GM21576 (cell line): Measurements from ENCODE around the gene REPS2.

Experiments
- ATAC-seq: cut with Tn5 transposase; IDR thresholded peaks from one replicate; pipeline ENCODE4 v1.9.1; 2021; ENCODE audit warnings: mild to moderate bottlenecking, moderate library complexity; ENCODE audit not compliant: unreplicated experiment

REPS2 gene

DNA sequence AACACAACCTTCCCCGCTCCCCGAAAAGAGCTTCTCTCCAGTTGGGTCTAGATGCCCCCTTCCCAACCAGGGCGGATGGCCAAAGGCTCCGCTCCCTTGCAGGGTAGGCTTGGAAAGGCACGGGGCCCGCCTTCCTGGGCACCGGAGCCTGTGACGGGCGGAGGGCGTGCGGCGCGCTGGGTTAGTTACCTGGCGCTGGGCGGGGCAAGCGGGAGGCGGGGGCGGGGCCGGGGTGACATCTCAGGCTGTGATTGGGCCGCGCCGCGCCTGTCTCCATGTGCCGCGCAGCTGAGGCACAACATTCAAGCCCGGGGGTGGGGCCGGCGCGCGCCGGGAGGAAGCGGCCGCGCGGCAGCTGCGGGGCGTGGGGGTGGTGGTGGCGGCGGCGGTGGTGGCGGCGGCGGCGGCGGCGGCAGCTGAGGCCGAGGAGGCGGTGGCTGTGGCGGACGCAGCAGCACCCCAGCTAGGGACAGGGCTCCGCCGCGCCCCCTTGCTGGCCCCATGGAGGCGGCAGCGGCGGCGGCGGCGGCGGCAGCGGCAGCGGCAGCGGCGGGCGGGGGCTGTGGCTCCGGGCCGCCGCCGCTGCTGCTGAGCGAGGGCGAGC lies at the start of gene REPS2:
TSS of gene REPS2 (plus strand) at position 298 of the 604 bp plus-strand sequence. CDS start at position 502, 204 bp downstream.
- ATAC-seq: peak; percentile 93

DNA sequence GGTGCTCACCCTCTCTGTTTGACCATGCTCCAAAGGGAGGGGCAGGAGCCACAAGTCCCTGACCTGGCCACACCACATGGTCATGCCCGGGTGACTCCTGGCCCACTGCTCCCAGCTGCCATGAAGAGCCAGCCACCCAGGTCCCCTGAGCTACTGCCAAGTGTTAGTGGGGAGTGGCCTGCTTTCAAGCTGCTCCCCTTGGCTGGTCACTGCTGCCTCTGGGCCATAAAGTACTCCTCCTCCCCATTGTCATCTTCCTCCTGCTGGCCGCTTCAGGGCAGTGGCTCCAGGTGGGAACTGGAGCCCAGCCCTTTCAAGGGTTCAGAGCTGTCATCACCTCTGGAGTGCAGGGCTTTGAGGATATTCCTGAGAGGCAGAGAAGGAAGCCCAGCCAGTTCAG lies 49.0 kb upstream of the REPS2 start:
- no peak for ATAC-seq

DNA sequence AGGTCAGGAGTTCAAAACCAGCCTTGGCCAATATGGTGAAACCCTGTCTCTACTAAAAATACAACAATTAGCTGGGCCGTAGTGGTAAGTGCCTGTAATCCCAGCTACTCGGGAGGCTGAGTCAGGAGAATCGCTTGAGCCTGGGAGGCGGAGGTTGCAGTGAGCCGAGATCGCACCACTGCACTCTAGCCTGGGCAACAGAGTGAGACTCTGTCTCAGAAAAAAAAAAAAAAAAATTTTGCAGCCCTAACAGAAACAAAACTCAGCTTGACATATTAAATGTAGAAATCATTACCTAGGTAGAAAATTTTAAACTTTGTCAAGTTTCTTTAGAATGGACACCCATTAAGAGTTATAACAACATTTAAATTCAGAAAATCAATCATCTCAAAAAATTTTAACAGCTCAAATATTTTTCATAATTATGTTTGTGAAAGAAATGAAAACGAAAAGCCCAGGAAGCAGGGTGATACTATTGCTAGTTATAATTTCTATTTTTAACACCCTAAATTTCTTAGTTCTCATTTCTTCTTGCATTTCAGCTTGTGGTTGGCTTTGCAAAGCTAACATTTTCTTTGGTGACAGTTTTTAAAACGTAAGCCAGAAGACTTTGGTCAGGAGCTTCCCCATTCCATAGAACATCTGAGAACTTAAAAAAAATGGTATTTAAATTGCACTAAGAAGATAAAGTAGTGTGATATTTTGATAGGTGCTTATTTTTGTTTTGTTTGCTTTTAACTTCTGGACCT lies 43.0 kb upstream of the REPS2 start:
- ATAC-seq: peak; percentile 83

DNA sequence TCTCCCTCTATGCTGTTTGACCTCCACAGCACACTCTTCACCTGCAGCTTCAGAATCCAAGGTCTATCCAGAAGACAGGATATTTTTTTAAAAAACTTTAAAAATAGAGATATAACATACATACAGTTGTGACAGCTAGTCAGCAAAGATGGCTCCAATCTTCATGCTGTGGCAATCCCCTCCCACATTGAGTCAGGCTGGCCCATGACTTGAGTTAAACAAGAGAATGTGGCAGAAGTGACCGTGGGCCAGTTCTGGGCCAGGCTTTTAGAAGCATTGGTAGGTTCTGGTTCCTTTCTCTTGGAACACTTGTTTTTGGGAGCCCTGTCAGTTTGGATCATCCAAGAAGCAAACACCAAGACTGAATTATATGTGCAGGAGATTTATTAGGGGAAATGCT lies 36.1 kb upstream of the REPS2 start:
- no peak for ATAC-seq

DNA sequence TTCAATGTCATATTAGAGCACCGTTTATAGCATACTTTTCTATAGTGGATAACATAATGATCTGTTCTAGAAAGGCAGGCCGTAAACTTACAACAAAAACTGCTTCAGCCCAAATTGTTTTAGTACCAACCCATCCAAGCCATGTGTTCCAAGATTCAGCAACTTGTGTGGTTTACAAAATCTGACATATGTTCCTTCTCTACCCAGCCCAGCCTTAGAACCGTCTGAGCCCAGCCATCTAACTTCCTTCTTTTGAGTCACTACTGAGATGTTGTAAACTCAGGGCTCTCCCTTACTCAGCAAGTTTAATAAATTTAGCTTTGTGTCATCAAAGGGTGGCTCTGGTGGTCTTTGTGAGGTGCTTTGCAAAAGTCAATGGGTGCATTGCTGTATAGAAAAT lies 32.4 kb upstream of the REPS2 start:
- no peak for ATAC-seq

DNA sequence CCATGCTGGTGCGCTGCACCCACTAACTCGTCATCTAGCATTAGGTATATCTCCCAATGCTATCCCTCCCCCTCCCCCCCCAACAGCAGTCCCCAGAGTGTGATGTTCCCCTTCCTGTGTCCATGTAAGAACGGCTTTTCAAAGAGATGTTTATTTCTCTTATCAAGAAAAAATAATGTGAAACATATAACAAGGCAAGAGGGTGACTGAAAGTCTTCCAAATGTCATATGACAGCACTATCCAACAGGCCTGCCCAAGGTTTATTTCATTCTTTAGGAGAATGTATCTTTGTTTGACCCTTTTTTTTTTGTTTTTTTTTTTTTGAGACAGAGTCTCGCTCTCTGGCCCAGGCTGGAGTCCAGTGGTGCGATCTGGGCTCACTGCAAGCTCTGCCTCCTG lies 29.9 kb upstream of the REPS2 start:
- no peak for ATAC-seq

DNA sequence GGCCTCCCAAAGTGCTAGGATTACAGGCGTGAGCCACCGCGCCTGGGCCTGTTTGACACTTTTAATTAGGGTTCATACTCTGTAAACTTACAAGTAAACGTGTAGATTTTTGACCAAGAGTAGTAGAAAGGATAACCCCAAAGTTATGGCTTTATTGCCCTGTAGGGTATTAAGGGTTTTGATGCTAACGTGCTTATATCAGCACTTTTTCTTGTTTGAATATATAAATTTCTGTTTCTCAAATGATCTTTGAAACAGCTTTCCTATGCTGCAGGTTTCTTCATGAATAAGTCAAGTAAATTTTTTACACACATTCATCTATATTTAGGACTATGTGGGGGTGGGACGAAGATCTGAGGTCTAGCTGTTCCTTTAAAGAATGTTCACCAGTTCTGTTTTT lies 29.3 kb upstream of the REPS2 start:
- no peak for ATAC-seq

DNA sequence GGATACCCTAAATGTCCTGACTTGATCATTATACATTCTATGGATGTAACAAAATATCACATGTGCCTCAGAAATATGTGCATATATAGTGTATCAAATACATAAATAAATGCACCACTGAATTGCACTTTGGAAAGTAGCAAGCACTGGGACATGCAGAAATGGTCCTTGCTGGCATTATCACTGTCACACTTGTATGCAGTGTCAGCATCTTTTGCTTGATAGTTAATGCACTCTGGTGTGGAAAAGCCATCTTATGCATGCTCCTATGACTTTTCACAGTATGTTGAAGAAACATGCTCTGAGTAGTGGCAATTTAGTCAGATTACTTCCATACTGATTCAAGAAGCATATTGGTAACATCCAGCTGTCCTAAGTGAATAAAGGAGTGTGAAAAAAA lies 27.5 kb upstream of the REPS2 start:
- no peak for ATAC-seq

DNA sequence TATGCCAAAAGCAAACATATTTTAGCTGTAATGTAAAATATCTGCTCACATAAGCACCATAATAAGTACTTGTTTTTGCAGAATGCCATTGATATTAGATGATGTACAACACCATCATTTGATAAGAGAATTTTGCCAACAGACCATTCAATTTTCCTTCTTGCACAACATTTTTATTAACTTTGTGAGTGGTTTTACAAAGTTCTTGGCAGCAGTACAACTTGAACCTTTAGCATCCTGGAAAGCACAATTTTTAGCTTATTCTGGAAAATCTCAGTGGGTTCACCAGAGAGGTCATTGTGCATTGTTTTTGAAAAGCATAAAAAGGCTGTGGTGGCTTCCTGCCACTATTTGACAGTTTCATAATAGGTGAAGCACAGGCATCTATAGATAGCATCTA lies 26.4 kb upstream of the REPS2 start:
- no peak for ATAC-seq

DNA sequence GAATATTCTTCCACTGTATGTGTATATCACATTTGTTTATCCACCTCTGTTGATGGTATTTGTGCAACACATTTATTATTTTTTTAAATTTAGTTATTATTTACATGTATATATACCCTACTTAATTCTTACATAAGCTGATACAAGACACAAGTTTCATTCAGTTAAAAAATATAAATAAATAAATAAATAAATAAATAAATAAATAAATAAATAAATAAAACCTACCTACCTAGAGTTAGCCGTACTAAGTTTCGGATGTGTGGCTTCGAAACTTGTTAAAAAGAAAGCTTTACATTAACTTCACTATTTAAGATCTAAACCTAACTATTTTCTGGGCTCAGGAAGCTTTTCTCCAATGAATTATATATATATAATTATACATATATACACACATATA lies 23.3 kb upstream of the REPS2 start:
- ATAC-seq: no peak

DNA sequence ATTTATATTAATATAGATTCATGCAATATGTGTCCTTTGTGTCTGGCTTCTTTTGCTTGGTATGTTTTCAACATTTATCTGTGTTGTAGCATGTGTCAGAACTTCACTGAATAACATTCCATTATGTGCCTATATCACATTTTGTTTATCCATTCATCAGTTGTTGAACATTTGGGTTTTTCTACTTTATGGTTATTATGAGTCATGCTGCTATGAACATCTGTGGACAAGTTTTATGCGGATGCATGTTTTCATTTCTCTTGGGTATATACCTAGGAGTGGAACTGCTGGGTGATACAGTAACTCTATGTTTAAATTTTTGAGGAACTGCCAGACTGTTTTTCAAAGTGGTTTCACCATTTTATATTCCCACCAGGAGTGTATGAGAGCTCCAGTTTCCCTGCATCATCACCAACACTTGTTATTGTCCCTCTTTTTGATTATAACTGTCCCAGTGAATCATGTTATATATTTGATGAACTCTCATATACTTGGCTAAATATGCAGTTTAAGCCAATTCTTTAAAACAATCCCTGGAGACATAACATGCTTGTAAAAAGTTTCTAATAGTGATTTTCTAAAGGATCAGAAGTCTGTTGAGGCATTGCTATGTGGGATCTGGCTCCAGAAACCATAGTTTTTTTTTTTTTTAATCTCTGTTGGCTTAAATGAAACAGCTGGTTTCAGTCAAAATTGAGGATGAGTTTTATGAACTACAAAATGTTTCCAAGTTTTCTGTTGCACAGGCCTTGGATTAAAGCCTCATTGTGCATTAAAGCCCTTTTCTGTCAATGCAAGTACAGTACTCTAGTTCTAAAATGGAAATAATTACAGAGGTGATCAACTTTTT lies 21.6 kb upstream of the REPS2 start:
- no peak for ATAC-seq

DNA sequence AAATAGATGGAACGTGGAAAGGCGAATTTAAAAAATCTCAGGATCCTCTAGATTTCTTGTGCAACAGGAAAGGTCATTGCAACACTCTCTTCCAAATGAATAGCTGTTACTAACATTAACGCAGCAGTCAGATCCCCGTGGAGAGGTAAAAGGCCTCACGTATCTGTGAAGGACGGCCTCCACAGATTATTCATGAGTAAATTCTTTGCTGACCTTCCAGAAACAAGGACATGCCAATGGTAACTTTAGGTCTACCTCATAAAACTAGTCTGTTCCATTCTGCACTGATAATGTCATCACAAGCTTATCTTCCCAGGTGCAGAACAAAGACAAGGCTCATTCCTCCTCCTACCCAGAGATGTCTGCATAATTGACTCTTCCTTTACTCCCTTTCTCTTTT lies 16.1 kb upstream of the REPS2 start:
- ATAC-seq: no peak

DNA sequence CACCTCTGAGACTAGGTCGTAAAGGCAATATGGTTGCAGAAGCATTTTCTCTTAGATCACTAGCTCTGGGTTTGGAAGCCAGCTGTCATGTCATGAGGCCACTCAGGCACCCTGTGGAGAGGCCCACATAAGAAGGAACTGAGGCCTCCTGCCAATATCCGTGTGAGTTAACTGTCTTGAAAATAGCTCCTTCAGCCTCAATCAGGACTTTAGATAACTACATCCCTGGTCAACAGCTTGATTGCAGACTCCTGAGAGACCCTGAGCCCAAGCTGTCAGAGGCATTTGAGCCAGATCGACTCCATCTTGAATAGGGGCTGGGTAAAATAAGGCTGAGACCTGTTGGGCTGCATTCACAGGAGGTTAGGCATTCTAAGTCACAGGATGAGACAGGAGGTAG lies 15.1 kb upstream of the REPS2 start:
- no peak for ATAC-seq

DNA sequence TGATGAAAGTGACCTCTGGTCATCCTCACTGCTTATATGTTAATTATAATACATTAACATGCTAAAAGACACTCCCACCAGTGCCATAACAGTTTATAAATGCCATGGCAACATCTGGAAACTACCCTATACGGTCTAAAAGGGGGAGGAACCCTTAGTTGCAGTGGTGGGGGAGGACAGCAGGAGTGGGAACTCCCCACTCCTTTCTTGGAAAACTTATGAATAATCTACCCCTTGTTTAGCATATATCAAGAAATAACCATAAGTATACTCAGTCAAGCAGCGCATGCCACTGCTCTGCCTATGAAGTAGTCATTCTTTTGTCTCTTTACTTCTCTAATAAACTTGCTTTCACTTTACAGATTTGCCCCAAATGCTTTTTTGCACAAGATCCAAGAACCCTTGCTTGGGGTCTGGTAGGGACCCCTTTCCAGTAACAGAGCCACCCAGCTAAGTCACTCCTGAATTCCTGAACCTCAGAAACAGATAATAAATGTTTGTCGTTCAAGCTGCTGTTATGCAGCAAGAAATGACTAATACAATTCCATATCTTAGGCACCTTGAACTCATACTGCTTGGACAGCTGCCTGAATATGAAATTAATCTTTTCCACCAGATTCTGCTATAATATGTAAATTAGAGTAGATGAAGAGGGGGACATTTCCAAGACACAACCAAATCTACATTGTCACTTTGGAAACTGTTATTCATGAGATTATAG lies 14.4 kb upstream of the REPS2 start:
- no peak for ATAC-seq

DNA sequence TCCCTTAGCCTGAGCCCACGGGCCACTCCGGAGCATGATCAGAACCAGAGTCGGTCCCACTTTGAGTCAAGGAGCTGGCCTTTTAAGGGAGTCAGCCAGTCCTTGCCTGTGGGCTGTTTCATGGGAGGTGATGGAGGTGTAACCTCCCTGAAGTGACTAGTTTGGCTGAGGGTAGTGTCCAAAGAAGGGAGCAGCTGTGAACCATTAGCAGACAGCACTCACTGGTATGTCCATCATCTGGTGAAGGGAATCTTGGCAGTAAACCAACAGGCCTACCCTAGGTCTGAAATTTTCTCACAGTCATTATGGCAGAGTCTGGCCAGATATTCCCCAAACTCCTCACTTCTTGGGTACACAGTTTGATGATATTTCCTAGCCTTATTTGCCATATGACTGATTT lies 12.3 kb upstream of the REPS2 start:
- no peak for ATAC-seq

DNA sequence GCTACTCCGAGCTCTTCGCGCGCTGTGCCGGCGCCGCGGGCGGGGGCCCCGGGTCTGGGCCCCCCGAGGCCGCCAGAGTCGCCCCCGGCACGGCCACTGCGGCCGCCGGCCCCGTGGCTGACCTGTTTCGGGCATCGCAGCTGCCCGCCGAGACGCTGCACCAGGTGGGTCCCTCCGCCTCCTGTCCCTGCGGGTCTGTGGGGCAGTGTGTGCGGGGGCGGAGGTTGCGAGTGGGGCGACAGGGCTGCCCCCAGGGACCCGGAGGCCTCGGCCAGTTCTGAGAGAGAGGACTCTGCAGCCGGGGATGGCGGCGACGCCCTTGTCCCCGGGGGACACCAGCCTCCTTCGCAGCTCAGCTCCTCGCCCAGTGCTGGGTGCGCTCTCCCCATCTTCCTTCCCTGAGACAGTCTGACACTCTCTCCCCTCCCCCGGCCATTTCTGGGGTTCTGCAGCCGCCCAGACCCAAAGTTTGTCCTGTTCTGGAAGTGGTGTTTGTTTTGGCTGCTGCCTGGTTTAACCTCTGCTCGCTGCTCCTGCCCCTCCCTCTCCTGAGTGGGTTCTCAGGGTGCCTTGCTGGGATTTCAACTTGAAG lies 609 bp downstream of the REPS2 start:
- ATAC-seq: peak; percentile 24

DNA sequence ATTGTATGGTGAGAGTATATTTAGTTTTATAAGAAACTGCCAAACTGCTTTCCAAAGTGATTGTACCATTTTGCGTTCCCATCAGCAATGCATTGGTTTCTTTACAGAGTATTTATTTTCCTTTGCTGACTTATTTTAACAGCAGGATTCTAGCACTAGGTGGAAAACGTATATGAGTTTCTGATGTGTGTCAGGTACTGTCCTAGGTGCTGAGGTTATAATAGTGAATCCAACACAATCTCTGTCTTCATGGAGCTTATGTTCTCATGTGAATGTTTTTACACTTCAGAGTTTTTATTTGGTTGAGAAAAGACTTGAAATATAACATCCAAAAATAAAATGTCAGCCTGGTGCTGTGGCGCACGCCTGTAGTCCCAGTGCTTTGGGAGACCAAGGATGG lies 4.0 kb downstream of the REPS2 start:
- no peak for ATAC-seq

DNA sequence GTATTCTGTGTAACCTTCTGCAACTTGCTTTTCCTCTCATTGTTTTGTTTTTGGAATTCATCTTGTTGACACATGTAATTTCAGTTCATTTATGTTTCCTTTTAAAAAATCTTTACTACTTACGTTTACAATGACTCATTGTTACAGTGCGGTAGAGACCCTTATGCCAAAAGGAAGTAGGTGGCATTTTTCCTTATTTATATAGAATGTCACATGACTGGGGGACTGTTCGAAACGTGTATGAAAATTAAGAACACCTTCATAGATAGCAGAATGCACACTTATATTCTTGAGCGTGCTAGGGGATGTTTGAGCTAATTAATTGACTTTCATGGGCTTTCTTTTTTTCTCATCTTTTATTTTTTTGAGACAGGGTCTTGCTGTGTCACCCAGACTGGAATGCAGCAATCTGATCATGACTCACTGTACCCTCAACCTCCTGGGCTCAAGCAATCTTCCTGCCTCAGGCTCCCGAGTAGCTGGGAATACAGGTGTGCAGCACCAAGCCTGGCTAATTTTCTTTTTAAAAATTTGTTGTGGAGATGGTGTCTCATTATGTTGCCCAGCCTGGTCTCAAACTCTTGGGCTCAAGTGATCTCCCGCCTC lies 7.3 kb downstream of the REPS2 start:
- no peak for ATAC-seq

DNA sequence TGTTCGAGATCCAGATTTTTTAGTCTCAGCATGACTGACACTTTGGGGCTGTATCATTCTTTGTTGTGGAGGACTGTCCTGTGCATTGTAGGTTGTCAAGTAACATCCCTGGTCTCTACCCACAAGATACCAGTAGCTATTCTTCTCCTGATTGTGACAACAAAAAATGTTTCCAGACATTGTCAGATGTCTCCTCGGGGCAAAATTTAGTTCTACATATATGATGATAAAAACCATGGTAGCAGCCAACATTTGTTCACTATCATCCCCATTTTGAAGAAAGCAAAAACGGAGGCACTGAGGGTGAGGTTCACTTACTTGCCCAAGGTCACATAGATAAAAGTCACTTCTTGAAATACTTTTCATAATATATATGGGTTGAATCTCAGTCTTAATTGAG lies 11.3 kb downstream of the REPS2 start:
- ATAC-seq: no peak

DNA sequence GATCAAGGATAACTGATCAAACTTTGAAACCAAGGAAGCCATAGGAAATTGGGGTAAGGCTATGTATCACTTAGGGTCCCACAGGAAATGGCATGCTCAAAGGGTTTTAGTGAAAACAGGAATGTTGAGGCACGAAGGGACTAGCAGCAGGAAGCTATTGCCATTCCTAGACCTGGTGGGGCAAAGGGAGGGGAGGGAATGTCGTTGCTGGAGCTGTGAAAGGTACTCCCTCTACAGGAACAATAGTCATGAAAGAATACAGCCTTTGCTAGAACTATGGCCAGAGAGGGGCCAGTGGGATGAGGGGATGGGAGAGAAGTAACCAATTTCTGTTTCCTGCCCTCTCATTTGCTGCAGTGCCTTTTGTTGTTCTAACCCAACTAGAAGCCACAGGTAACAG lies 11.9 kb downstream of the REPS2 start:
- no peak for ATAC-seq
